ENCODE results near the gene PAK5.

Gene PAK5

DNA sequence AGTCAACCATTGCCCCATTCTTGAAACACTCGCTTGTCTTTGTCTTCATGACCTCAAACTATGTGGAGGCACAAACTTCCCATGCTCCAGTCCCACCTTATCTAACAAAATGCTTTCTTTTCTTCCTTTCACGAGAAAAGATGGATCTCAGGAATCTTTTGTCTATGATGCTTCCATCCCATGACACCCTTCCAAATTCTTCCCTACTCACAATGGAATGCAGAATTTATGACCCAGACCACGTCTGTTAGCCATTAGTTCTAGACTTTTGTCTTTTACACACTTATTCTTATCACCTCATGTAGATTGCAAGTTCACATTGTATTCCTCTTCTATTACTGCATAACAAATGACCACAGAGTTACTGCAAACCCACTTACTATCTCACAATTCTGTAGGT, 348.7 kb downstream of the PAK5 start:
- peak; percentile 41 for DNase-seq

DNA sequence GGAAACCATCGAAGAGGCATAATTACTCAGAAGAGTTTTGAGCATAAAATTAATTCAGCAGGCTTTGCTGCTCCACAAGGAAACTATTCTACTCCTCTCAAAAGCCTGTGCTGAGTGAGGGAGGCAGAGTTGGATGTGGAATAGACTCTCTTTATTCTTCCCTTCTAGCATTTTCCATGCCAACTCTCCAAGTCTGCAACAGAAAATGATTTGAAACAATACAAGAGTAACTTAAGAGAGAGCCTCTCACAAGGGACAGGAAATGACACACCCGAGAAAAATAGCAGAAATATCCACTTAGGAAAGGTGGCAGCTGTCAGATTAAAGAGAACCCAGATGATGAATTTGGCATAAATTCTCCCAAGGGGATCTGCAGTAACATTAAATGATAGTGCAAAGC, 350.8 kb downstream of the PAK5 start:
- DNase-seq: no peak

Data from fibroblast of upper back skin (primary cell).